H9 (cell line): ENCODE results near the gene FCMR. TPM values are rescaled to one million over a fixed set of nuclear protein-coding genes. Genes with fewer than 3 reads are reported as not detected.

Experiments
- DNase-seq: peaks from one replicate; pipeline ENCODE4 v3.0.0-alpha.2; 2017
- H2AFZ ChIP-seq: one replicate; pipeline ENCODE4 v1.6.1; 2013; ENCODE audit warnings: mild to moderate bottlenecking, low read length, control low read depth, moderate library complexity
- H2AK5ac ChIP-seq: 2 replicates; pipeline ENCODE4 v1.6.1; 2013; ENCODE audit warnings: low read length, control low read depth, mixed read lengths; ENCODE audit not compliant: insufficient read length
- H2BK120ac ChIP-seq: one replicate; pipeline ENCODE4 v1.6.1; 2013; ENCODE audit warnings: low read depth, mild to moderate bottlenecking, low read length, control low read depth, inconsistent platforms; ENCODE audit not compliant: poor library complexity, severe bottlenecking
- H2BK12ac ChIP-seq: 2 replicates; pipeline ENCODE4 v1.6.1; 2013; ENCODE audit warnings: low read length, control low read depth, mixed read lengths, low read depth; ENCODE audit not compliant: insufficient read length
- H2BK15ac ChIP-seq: 2 replicates; pipeline ENCODE4 v1.6.1; 2013; ENCODE audit warnings: low read depth, low read length, control low read depth
- H2BK20ac ChIP-seq: one replicate; pipeline ENCODE4 v1.6.1; 2013; ENCODE audit warnings: low read depth, mild to moderate bottlenecking, low read length, control low read depth, inconsistent platforms; ENCODE audit not compliant: poor library complexity, severe bottlenecking
- H2BK5ac ChIP-seq: 2 replicates; pipeline ENCODE4 v1.6.1; 2013; ENCODE audit warnings: low read length, control low read depth, mixed read lengths; ENCODE audit not compliant: insufficient read length
- H3K14ac ChIP-seq: 2 replicates; pipeline ENCODE4 v1.6.1; 2013; ENCODE audit warnings: low read length, control low read depth; ENCODE audit not compliant: insufficient read depth
- H3K18ac ChIP-seq: 2 replicates; pipeline ENCODE4 v1.6.1; 2013; ENCODE audit warnings: low read depth, mild to moderate bottlenecking, mixed read lengths, low read length, control low read depth; ENCODE audit not compliant: insufficient read length
- H3K23ac ChIP-seq: 2 replicates; pipeline ENCODE4 v1.6.1; 2013; ENCODE audit warnings: low read length, control low read depth, mixed read lengths, low read depth; ENCODE audit not compliant: insufficient read length
- H3K23me2 ChIP-seq: 2 replicates; pipeline ENCODE4 v1.6.1; 2013; ENCODE audit warnings: low read depth, mild to moderate bottlenecking, mixed read lengths, low read length, control low read depth; ENCODE audit not compliant: insufficient read length, poor library complexity, severe bottlenecking
- H3K27ac ChIP-seq: 2 replicates; pipeline ENCODE4 v1.5.1; 2013; ENCODE audit warnings: low read length, control low read depth, mixed read lengths, low read depth; ENCODE audit not compliant: insufficient read length
- H3K27me3 ChIP-seq: 2 replicates; pipeline ENCODE4 v1.6.1; 2013; ENCODE audit warnings: low read length, control low read depth, inconsistent platforms; ENCODE audit not compliant: insufficient read depth
- H3K4ac ChIP-seq: 2 replicates; pipeline ENCODE4 v1.6.1; 2013; ENCODE audit warnings: low read depth, mild to moderate bottlenecking, control low read depth, inconsistent platforms, low read length, moderate library complexity
- H3K4me1 ChIP-seq: 2 replicates; pipeline ENCODE4 v1.6.1; 2013; ENCODE audit warnings: low read length, control low read depth, inconsistent platforms; ENCODE audit not compliant: insufficient read depth
- H3K4me2 ChIP-seq: 2 replicates; pipeline ENCODE4 v1.6.1; 2013; ENCODE audit warnings: low read length, control low read depth, mixed read lengths; ENCODE audit not compliant: insufficient read length, insufficient read depth
- H3K56ac ChIP-seq: 2 replicates; pipeline ENCODE4 v1.6.1; 2013; ENCODE audit warnings: low read depth, mild to moderate bottlenecking, mixed read lengths, low read length, control low read depth; ENCODE audit not compliant: insufficient read length
- H3K79me1 ChIP-seq: 2 replicates; pipeline ENCODE4 v1.6.1; 2013; ENCODE audit warnings: low read depth, mild to moderate bottlenecking, moderate library complexity, low read length, control low read depth, inconsistent platforms; ENCODE audit not compliant: insufficient read depth, poor library complexity, severe bottlenecking
- H3K79me2 ChIP-seq: 2 replicates; pipeline ENCODE4 v1.6.1; 2013; ENCODE audit warnings: low read length, control low read depth, inconsistent platforms; ENCODE audit not compliant: insufficient read depth
- H3K9ac ChIP-seq: 2 replicates; pipeline ENCODE4 v1.6.1; 2013; ENCODE audit warnings: low read length, control low read depth, mixed read lengths; ENCODE audit not compliant: insufficient read length; ENCODE audit errors: extremely low read depth
- H3K9me3 ChIP-seq: one replicate; pipeline ENCODE4 v1.6.1; 2013; ENCODE audit warnings: low read depth, low read length, inconsistent platforms; ENCODE audit not compliant: control insufficient read depth
- H3T11ph ChIP-seq: one replicate; pipeline ENCODE4 v1.6.1; 2013; ENCODE audit warnings: mild to moderate bottlenecking, low read length, control low read depth, inconsistent platforms
- H4K20me1 ChIP-seq: one replicate; pipeline ENCODE4 v1.6.1; 2013; ENCODE audit not compliant: control insufficient read depth, insufficient read length, insufficient read depth
- H4K5ac ChIP-seq: 2 replicates; pipeline ENCODE4 v1.6.1; 2013; ENCODE audit warnings: low read depth, mild to moderate bottlenecking, mixed read lengths, low read length, control low read depth; ENCODE audit not compliant: insufficient read length
- H4K8ac ChIP-seq: replicated peaks from 2 replicates; pipeline ENCODE4 v1.6.1; 2013; ENCODE audit warnings: low read length, control low read depth, mixed read lengths, low read depth; ENCODE audit not compliant: insufficient read length
- H4K91ac ChIP-seq: 2 replicates; pipeline ENCODE4 v1.6.1; 2013; ENCODE audit warnings: low read depth, mild to moderate bottlenecking, moderate library complexity, mixed read lengths, low read length, control low read depth; ENCODE audit not compliant: insufficient read length
- H3K27ac Mint-ChIP-seq, 3 experiments: 2 replicates in 2 of 3; 3 replicates in 1 of 3; pipeline ENCODE4 v1.8.0; 2020 to 2021; ENCODE audit warnings: mixed read lengths in 3 of 3, mild to moderate bottlenecking in 1 of 3, moderate library complexity in 1 of 3
- H3K27me3 Mint-ChIP-seq: 2 replicates; pipeline ENCODE4 v1.8.0; 2021; ENCODE audit warnings: low read depth, mild to moderate bottlenecking, moderate library complexity, mixed read lengths
- H3K36me3 Mint-ChIP-seq, 3 experiments: 2 replicates in 2 of 3; 3 replicates in 1 of 3; pipeline ENCODE4 v1.8.0; 2020 to 2021; ENCODE audit warnings: low read depth in 3 of 3, mixed read lengths in 3 of 3; ENCODE audit not compliant: insufficient read depth in 1 of 3
- H3K4me1 Mint-ChIP-seq, 2 experiments: 2 replicates each; pipeline ENCODE4 v1.8.0; 2020; ENCODE audit warnings: mixed read lengths in 2 of 2
- H3K4me3 Mint-ChIP-seq, 2 experiments: 2 replicates in 1 of 2; 3 replicates in 1 of 2; pipeline ENCODE4 v1.8.0; 2020 to 2021; ENCODE audit warnings: mild to moderate bottlenecking in 2 of 2, mixed read lengths in 2 of 2, moderate library complexity in 1 of 2
- H3K9me3 Mint-ChIP-seq, 2 experiments: 2 replicates in 1 of 2; 3 replicates in 1 of 2; pipeline ENCODE4 v1.8.0; 2020; ENCODE audit warnings: mild to moderate bottlenecking in 2 of 2, mixed read lengths in 2 of 2, moderate library complexity in 1 of 2
- CTCF ChIP-seq: fragments of 200-600 bp; sonication (generic); conservative IDR thresholded peaks from 3 replicates; pipeline ENCODE4 v1.8.0; 2021; ENCODE audit warnings: antibody characterized with exemption, mild to moderate bottlenecking
- WGBS: extraction: QIAGEN DNeasy Blood & Tissue Kit; methylation state at CpG from one replicate; pipeline ENCODE4 v1.1.7; 2013; ENCODE audit warnings: missing lambda C conversion rate, low lambda C conversion rate, mixed read lengths; ENCODE audit not compliant: insufficient read length; ENCODE audit errors: extremely low coverage; 5-methylcytosine and 5-hydroxymethylcytosine counted together
- total RNA-seq: library from RNA; stranded (reverse); gene quantifications from 2 replicates; pipeline ENCODE4 v1.2.1, GENCODE V29; 2021

The FCMR gene
- total RNA-seq, 1 experiment from 2014 or later, result not detected

DNA sequence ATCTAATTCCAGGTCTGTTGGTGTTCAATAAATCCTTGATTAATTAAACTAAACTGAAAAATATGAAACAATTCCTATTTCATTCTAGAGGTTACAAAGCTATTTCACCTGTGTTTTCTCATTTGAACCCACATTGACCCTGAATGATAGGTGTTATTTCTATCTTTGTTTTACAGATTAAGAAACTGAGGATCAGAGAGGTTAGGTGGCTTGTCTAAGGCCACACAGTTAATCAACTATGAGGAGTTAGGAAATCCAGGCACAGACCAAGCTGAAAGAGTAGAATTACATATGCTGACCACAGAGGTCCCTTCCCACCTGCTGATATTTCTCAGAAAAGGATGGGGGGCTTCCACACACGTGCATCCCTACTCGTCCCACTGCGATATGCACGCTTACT, 24.0 kb upstream of the FCMR start:
- Histone ChIP-seq H3K27me3 (no peaks in the 10 kb centered on the region), H2BK20ac (no peak overlapping the region), H3K56ac (no peak overlapping the region), H2BK120ac (no peak overlapping the region), H4K8ac (no peak overlapping the region), H3K4me2 (no peak overlapping the region), H4K5ac (no peak overlapping the region), H2AK5ac (no peak overlapping the region), H3K27ac (no peak overlapping the region), H3K4me1 (no peaks in the 10 kb centered on the region), H3T11ph (no peak overlapping the region), H4K20me1 (no peaks in the 10 kb centered on the region), H2AFZ (no peak overlapping the region), H2BK15ac (no peak overlapping the region), H2BK12ac (no peak overlapping the region), H3K9ac (no peak overlapping the region), H4K91ac (no peak overlapping the region), H3K79me1 (no peaks in the 10 kb centered on the region), H3K23ac (no peak overlapping the region), H3K18ac (no peak overlapping the region), H3K9me3 (no peaks in the 10 kb centered on the region), H2BK5ac (no peak overlapping the region), H3K4ac (no peak overlapping the region), H3K14ac (no peak overlapping the region; the same call in 1 of the 2 replicates), H3K79me2 (no peaks in the 10 kb centered on the region), H3K23me2 (no peaks in the 10 kb centered on the region)
- H3K4me3 Mint-ChIP-seq, result no peak overlapping the region
- H3K27me3 Mint-ChIP-seq, result peaks cover 30% of the 10 kb centered on the region
- no peak for DNase-seq
- H3K4me1 Mint-ChIP-seq, result 0 out of 4 replicates have a peak, but pooled peaks cover 0 to under 1% of the 10 kb centered on the region in 2 experiments
- H3K36me3 Mint-ChIP-seq, result no peaks in the 10 kb centered on the region; a peak in 1 of 7 replicates
- no peak for TF ChIP-seq CTCF
- no CpG with 5 or more reads among the region's 4 CpGs for WGBS
- H3K27ac Mint-ChIP-seq, result no peak overlapping the region
- H3K9me3 Mint-ChIP-seq, result no peaks in the 10 kb centered on the region
